ENCODE measurements around the gene RIPPLY2. TPM values are rescaled to one million over a fixed set of nuclear protein-coding genes. Genes with fewer than 3 reads are reported as not detected.

The RIPPLY2 gene
- total RNA-seq, 2 donors from 2014 or later = 0.07 to 1.2 TPM

- H3K9me3 ChIP-seq (ENCODE audit: control insufficient read depth, low read length) = peaks cover 23% of the 10 kb centered on the region
- no peak overlapping the region for H3K27ac ChIP-seq (ENCODE audit: low read depth, low read length)
- no peak for DNase-seq
- no peak overlapping the region for H3K4me3 Mint-ChIP-seq
- H3K36me3 Mint-ChIP-seq (ENCODE audit: low read depth) = peaks cover 15% of the 10 kb centered on the region
- no peaks in the 10 kb centered on the region for H3K27me3 ChIP-seq (ENCODE audit: control insufficient read depth, insufficient read depth, low read length, poor library complexity, severe bottlenecking)
- no peaks in the 10 kb centered on the region for H3K27me3 Mint-ChIP-seq (ENCODE audit: insufficient read depth)
- 95% methylated on average over 1 of the region's 1 CpG; no CpG with 5 or more reads in 1 of the 2 experiments for WGBS, 2 experiments (ENCODE audit: insufficient coverage in 1 of 2, insufficient read length in 1 of 2)
- H3K27ac Mint-ChIP-seq = no peak overlapping the region
- H3K4me1 Mint-ChIP-seq = peaks cover 31% of the 10 kb centered on the region
- H3K4me3 ChIP-seq (ENCODE audit: low read length) = no peak overlapping the region
- no peaks in the 10 kb centered on the region for H3K9me3 Mint-ChIP-seq
- H3K9ac ChIP-seq (ENCODE audit: extremely low read depth, low read length, poor library complexity, severe bottlenecking) = no peak overlapping the region
- TF ChIP-seq CTCF (conservative IDR thresholded peaks at IDR 0.05) = no peak
- peaks cover 13% of the 10 kb centered on the region for H3K4me1 ChIP-seq (ENCODE audit: control insufficient read depth, insufficient read depth, low read length)
- no peaks in the 10 kb centered on the region for H3K36me3 ChIP-seq (ENCODE audit: control insufficient read depth, insufficient read depth, low read length)
Measured at GRCh38 chr6:83889621-83890020, 36.5 kb downstream of the RIPPLY2 start.

GRCh38 chr6:83890520-83890919 lies 37.4 kb downstream of the RIPPLY2 start:
- H3K27me3 ChIP-seq (ENCODE audit: control insufficient read depth, insufficient read depth, low read length, poor library complexity, severe bottlenecking) = no peaks in the 10 kb centered on the region
- H3K9ac ChIP-seq (ENCODE audit: extremely low read depth, low read length, poor library complexity, severe bottlenecking) = no peak overlapping the region
- no peak overlapping the region for H3K4me3 ChIP-seq (ENCODE audit: low read length)
- H3K4me1 Mint-ChIP-seq = peaks cover 35% of the 10 kb centered on the region
- H3K36me3 Mint-ChIP-seq (ENCODE audit: low read depth) = peaks cover 15% of the 10 kb centered on the region
- peaks cover 13% of the 10 kb centered on the region for H3K4me1 ChIP-seq (ENCODE audit: control insufficient read depth, insufficient read depth, low read length)
- H3K9me3 Mint-ChIP-seq = no peaks in the 10 kb centered on the region
- no peak overlapping the region for H3K27ac Mint-ChIP-seq
- no peak overlapping the region for H3K4me3 Mint-ChIP-seq
- DNase-seq = no peak
- H3K36me3 ChIP-seq (ENCODE audit: control insufficient read depth, insufficient read depth, low read length) = no peaks in the 10 kb centered on the region
- no peak overlapping the region for H3K27ac ChIP-seq (ENCODE audit: low read depth, low read length)
- H3K9me3 ChIP-seq (ENCODE audit: control insufficient read depth, low read length) = peaks cover 23% of the 10 kb centered on the region
- no peak for TF ChIP-seq CTCF (conservative IDR thresholded peaks at IDR 0.05)
- H3K27me3 Mint-ChIP-seq (ENCODE audit: insufficient read depth) = no peaks in the 10 kb centered on the region
- 97 to 100% methylated on average over 1 to 4 of the region's 4 CpGs for WGBS, 2 experiments (ENCODE audit: insufficient coverage in 1 of 2, insufficient read length in 1 of 2)

GRCh38 chr6:83891586-83891985 lies 38.4 kb downstream of the RIPPLY2 start:
- no peaks in the 10 kb centered on the region for H3K36me3 ChIP-seq (ENCODE audit: control insufficient read depth, insufficient read depth, low read length)
- Mint-ChIP-seq H3K27ac (no peak overlapping the region), H3K36me3 (ENCODE audit: low read depth) (peaks cover 15% of the 10 kb centered on the region), H3K4me3 (no peak overlapping the region), H3K27me3 (ENCODE audit: insufficient read depth) (no peaks in the 10 kb centered on the region), H3K4me1 (peaks cover 35% of the 10 kb centered on the region), H3K9me3 (no peaks in the 10 kb centered on the region)
- H3K9ac ChIP-seq (ENCODE audit: extremely low read depth, low read length, poor library complexity, severe bottlenecking) = no peak overlapping the region
- TF ChIP-seq CTCF (conservative IDR thresholded peaks at IDR 0.05) = no peak
- WGBS, 2 experiments (ENCODE audit: insufficient coverage in 1 of 2, insufficient read length in 1 of 2) = 83% methylated on average over 3 to 4 of the region's 4 CpGs
- H3K4me1 ChIP-seq (ENCODE audit: control insufficient read depth, insufficient read depth, low read length) = peaks cover 13% of the 10 kb centered on the region
- H3K4me3 ChIP-seq (ENCODE audit: low read length) = no peak overlapping the region
- H3K27me3 ChIP-seq (ENCODE audit: control insufficient read depth, insufficient read depth, low read length, poor library complexity, severe bottlenecking) = no peaks in the 10 kb centered on the region
- DNase-seq = no peak
- peaks cover 23% of the 10 kb centered on the region for H3K9me3 ChIP-seq (ENCODE audit: control insufficient read depth, low read length)
- H3K27ac ChIP-seq (ENCODE audit: low read depth, low read length) = no peak overlapping the region
